Breast epithelium (tissue), 3 donors: ENCODE results near the gene ACO2.

Source experiments
- POLR2A ChIP-seq: fragments of 450-650 bp; IDR thresholded peaks from one replicate; pipeline ENCODE4 v1.6.1; 2016; ENCODE audit warnings: antibody characterized with exemption, mild to moderate bottlenecking, moderate library complexity
- POLR2AphosphoS5 ChIP-seq, 3 donors: sonication (generic); formaldehyde crosslinking; IDR thresholded peaks; one replicate each; pipeline ENCODE4 v1.6.1; 2017; ENCODE audit warnings: antibody characterized with exemption in 3 of 3

GRCh38 chr22:41565403-41566054, 96.6 kb downstream of the ACO2 start:
- no peak for TF ChIP-seq POLR2AphosphoS5 (IDR thresholded peaks at IDR 0.05)
- no peak for TF ChIP-seq POLR2A
